Measurements from ENCODE around the gene AFF4. TPM values are rescaled to one million over a fixed set of nuclear protein-coding genes. Genes with fewer than 3 reads are reported as not detected.

Gene AFF4
- total and polyA plus RNA-seq, 9 of the 15 experiments (the other 6 are each of a cell fraction or from before 2014, with no cell fraction given) = 1.7 to 25.8 (median 17.9) TPM

- TF ChIP-seq FOXA3 (CRISPR knock-in tag; conservative IDR thresholded peaks at IDR 0.05 in 1 of 2, IDR thresholded peaks at IDR 0.05 in 1 of 2) = peak in 1 of 2 experiments; percentile 45; a peak in 2 of 4 replicates
- TF ChIP-seq ZNF717 (CRISPR knock-in tag; IDR thresholded peaks at IDR 0.05) = no peak
These were observed 56.3 kb downstream of the AFF4 start (continued) for GRCh38 chr5:132907161-132907560.

- no peak for DNase-seq (ENCODE audit: extremely low read depth in 1 of 4, low spot score in 3 of 4)
- Histone ChIP-seq H3K79me2 (ENCODE audit: control insufficient read depth, insufficient read depth, low read length) (peaks cover 11% of the 10 kb centered on the region; the same call in 2 of the 3 replicates), H3K27me3 (ENCODE audit: control insufficient read depth in 2 of 2, insufficient read depth in 2 of 2, low read length in 2 of 2) (no peaks in the 10 kb centered on the region), H3K9me3 (replicated peaks; ENCODE audit: control insufficient read depth, insufficient read depth, low read depth, low read length) (no peaks in the 10 kb centered on the region), H3K4me3 (no peak overlapping the region), H3K36me3 (ENCODE audit: control insufficient read depth, insufficient read depth, low read length) (peaks cover 44% of the 10 kb centered on the region), H3K4me1 (replicated peaks in 1 of 2; ENCODE audit: control insufficient read depth in 2 of 2, insufficient read depth in 2 of 2, low read length in 2 of 2) (peaks cover 0 to 10% of the 10 kb centered on the region in 2 experiments; a peak in 2 of 5 replicates), H3K4me2 (ENCODE audit: insufficient read depth, low read length) (no peak overlapping the region), H3K9me1 (ENCODE audit: control insufficient read depth, insufficient read depth, low read length) (no peaks in the 10 kb centered on the region), H4K20me1 (replicated peaks; ENCODE audit: control insufficient read depth, insufficient read depth, low read length) (no peaks in the 10 kb centered on the region), H3K27ac (ENCODE audit: extremely low read depth, low read depth, low read length) (no peak overlapping the region), H3K9ac (ENCODE audit: insufficient read depth in 1 of 2, low read depth in 2 of 2, low read length in 2 of 2) (no peak overlapping the region), H2AFZ (ENCODE audit: low read depth, low read length) (no peak overlapping the region)
- ATAC-seq = no peak
- no TSS peak for BruUV-seq (replicated peaks)
- WGBS (ENCODE audit: insufficient coverage, low coverage, missing lambda C conversion rate) = 75% methylated on average over 2 of the region's 2 CpGs
- in situ Hi-C loops (cut with MboI) = no loop called here
- POLR2A ChIA-PET = interaction anchor here (0.7 kb wide), 1 partner anchor 51 kb away, joined by 3 read pairs; no protein-coding TSS in a partner anchor
- no peak for FAIRE-seq
- CTCF ChIA-PET (ENCODE audit: low intra/inter-chr PET ratio) = no interaction called here
- intact Hi-C loops (cut with micrococcal nuclease) = no loop called here
- TF ChIP-seq TSHZ1 (CRISPR knock-in tag; IDR thresholded peaks at IDR 0.05) (no peak), DACH1 (IDR thresholded peaks at IDR 0.05; ENCODE audit: partially characterized antibody) (no peak), RB1 (IDR thresholded peaks at IDR 0.05; ENCODE audit: low read depth) (no peak), SMARCA4 (IDR thresholded peaks at IDR 0.05) (no peak), PBX2 (CRISPR knock-in tag; IDR thresholded peaks at IDR 0.05; ENCODE audit: low read depth) (no peak), PBX2 (tag; conservative IDR thresholded peaks at IDR 0.05; ENCODE audit: low read depth) (peak; percentile 37; the same call in 1 of the 2 replicates), FOXJ2 (tag; IDR thresholded peaks at IDR 0.05) (0 out of 2 replicates have a peak, but pooled peaks have one; percentile 35), MEIS2 (IDR thresholded peaks at IDR 0.05; ENCODE audit: partially characterized antibody) (peak; percentile 20), NFXL1 (CRISPR knock-in tag; IDR thresholded peaks at IDR 0.05) (no peak), FOXA3 (CRISPR knock-in tag; conservative IDR thresholded peaks at IDR 0.05 in 1 of 2, IDR thresholded peaks at IDR 0.05 in 1 of 2) (0 out of 4 replicates have a peak, but pooled peaks of 1 of the 2 experiments have one; percentile 13), ZNF444 (CRISPR knock-in tag; IDR thresholded peaks at IDR 0.05) (no peak)
These were observed 57.5 kb downstream of the AFF4 start for GRCh38 chr5:132905938-132906337.

Data from K562 (cell line).